ENCODE data around the gene RELA.

Gene RELA

GRCh38 chr11:65703846-65704245 lies 41.1 kb upstream of the RELA start:
- TF ChIP-seq, protein P1, sequence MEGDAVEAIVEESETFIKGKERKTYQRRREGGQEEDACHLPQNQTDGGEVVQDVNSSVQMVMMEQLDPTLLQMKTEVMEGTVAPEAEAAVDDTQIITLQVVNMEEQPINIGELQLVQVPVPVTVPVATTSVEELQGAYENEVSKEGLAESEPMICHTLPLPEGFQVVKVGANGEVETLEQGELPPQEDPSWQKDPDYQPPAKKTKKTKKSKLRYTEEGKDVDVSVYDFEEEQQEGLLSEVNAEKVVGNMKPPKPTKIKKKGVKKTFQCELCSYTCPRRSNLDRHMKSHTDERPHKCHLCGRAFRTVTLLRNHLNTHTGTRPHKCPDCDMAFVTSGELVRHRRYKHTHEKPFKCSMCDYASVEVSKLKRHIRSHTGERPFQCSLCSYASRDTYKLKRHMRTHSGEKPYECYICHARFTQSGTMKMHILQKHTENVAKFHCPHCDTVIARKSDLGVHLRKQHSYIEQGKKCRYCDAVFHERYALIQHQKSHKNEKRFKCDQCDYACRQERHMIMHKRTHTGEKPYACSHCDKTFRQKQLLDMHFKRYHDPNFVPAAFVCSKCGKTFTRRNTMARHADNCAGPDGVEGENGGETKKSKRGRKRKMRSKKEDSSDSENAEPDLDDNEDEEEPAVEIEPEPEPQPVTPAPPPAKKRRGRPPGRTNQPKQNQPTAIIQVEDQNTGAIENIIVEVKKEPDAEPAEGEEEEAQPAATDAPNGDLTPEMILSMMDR (IDR thresholded peaks at IDR 0.05; ENCODE audit: extremely low read depth, missing control alignments), result no peak
- no peak for DNase-seq (ENCODE audit: low spot score)

GRCh38 chr11:65701686-65702085 lies 39.0 kb upstream of the RELA start:
- TF ChIP-seq, protein P1 (IDR thresholded peaks at IDR 0.05; ENCODE audit: extremely low read depth, missing control alignments), result no peak
- no peak for DNase-seq (ENCODE audit: low spot score)

DNA sequence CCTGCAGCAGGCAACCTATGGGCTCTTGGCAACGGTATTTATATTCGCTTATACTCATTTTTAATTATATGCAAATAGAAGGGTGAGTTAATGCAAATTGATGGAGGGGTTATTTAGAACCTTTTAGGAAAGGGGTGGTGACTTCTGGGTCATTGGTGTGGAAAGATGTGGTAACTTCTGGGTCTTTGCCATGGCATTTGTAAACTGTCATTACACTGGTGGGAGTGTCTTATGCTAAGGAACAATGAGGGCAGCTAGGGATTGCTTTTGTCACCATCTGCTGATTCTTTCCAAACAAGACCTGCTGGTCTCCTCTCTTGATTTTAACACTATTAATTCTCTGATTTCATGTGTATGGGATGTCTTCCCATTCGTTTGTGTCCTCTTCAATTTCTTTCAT lies 37.7 kb upstream of the RELA start:
- TF ChIP-seq, protein P1 (IDR thresholded peaks at IDR 0.05; ENCODE audit: extremely low read depth, missing control alignments), result no peak
- DNase-seq (ENCODE audit: low spot score), result no peak

DNA sequence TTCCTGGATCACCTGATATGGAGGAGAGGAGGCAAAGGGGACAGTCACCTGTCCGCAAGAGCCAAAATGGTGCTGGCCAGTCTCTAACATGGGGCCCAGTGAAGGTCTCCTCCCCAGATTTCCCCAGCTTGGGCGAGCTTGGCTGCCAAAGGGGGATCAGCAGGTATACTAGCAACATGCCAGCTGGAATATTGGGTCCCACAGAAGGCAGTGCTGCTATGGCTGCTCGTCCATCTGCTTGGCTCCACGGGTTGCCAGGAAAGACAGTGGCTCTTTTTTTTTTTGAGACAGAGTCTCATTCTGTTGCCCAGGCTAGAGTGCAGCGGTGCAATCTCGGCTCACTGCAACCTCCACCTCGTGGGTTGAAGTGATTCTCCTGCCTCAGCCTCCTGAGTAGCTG lies 36.6 kb upstream of the RELA start:
- TF ChIP-seq, protein P1 (IDR thresholded peaks at IDR 0.05; ENCODE audit: extremely low read depth, missing control alignments), result no peak
- no peak for DNase-seq (ENCODE audit: low spot score)

- no peak for DNase-seq (ENCODE audit: low spot score)
- TF ChIP-seq, protein P1 (IDR thresholded peaks at IDR 0.05; ENCODE audit: extremely low read depth, missing control alignments), result no peak
These were observed 35.5 kb upstream of the RELA start for GRCh38 chr11:65698205-65698604.

DNA sequence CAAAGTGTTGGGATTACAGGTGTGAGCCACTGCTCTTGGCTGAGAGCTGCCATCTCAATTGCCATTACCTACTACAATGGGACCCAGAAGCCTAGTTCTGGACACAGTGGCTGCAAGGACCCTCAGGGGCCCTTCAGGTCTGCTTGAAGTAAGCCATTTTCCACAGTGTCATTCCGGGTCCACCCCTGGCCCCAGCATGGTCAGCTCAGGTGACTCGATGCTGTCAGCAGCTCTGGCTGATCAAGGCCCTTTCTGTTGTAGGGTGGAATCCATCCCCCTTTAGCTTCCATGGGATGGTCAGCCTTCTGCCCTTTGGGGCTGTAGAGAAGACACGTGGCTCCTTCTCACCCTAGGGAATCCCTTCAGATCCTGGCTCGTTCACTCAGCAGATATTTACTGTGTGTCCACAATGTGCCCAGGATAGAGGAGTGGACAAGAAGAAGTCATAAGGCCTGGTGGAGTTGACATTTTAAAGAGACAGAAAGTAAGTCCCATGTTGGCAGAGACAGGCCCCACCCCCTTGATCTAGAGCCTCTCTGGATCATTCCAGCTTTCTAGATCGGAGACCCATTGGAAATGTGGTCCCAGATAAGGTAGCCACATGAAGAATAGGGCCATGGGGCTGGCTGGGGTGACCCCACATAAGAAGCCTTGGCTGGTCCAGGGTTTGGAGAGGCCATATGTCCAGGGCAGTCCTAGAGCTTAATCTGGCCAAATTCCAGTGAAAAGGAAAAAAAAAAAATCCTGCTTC lies 34.3 kb upstream of the RELA start:
- DNase-seq (ENCODE audit: low spot score), result no peak
- TF ChIP-seq, protein P1 (IDR thresholded peaks at IDR 0.05; ENCODE audit: extremely low read depth, missing control alignments), result no peak

- DNase-seq (ENCODE audit: low spot score), result no peak
- TF ChIP-seq, protein P1 (IDR thresholded peaks at IDR 0.05; ENCODE audit: extremely low read depth, missing control alignments), result no peak
These were observed 32.9 kb upstream of the RELA start for GRCh38 chr11:65695459-65696241.
